Stimulated activated naive CD4-positive, alpha-beta T cell (primary cell): ENCODE results near the gene VPS37C.
"Not testable (repeated sequence)": the region's sequence is repeated elsewhere in the genome, so short reads cannot be mapped to it uniquely, and the experiment has no call there.

Experiments used
- DNase-seq, 6 experiments: peaks; one replicate each; lab custom pipeline; 2025; lab: John Stamatoyannopoulos, UW

Gene VPS37C

DNA sequence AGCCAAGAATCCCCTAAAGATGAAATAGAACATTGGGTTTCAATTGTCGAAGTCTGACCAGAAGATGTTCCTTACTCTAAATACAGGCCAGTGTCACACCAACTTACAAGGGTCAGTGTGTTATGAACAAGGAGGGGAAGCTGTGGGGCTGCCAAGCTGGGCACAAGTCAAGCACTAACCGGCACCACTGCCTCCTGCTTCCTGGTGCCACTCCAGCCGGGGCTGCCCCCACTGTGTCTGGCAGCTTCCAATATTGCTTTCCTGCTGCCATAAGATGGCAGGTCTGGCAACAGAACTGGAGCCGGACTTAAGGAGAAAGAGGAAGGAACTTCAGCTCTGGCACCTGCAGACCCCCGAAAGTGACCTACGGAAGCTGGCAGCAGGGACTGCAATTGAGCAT, 13.7 kb upstream of the VPS37C start:
- no peak for DNase-seq

DNA sequence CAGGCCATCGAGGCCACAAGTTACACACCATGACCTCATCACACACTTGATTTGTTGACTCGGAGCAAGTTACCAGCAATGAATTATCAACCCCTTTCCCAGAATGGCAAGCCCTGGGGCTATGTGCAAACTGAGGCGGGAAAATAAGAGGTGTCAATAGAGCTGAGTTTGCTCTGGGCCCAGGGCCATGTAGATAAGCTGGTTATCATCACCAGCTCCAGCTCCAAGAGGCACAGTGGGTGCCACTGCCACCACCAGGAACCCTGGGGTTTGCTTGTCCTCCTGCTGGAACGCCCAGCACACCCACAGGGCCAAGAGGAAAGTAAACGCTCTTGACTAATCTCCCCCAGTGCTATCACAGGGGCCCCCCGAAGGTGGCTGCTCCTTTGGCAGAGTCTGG, 13.0 kb upstream of the VPS37C start:
- no peak for DNase-seq

DNA sequence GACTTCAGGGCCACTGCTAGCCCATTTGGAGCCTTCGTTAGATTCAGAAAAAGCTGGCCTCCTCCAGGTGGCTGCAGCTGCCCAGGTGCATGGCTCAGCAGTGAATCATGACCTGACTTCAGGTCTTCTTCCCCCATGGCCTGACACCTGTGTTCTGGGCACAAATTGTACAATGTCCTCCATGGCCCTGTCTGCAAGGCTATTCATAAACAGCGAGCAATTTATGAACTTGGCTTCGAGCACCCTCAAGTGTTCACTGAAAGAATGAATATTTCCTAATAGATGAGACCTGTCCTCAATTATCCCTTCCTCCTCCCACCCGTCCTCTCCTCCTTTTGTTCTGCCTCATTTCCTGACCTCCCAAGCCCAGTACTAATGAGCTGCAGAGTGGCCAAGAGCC, 12.2 kb upstream of the VPS37C start:
- no peak for DNase-seq

DNA sequence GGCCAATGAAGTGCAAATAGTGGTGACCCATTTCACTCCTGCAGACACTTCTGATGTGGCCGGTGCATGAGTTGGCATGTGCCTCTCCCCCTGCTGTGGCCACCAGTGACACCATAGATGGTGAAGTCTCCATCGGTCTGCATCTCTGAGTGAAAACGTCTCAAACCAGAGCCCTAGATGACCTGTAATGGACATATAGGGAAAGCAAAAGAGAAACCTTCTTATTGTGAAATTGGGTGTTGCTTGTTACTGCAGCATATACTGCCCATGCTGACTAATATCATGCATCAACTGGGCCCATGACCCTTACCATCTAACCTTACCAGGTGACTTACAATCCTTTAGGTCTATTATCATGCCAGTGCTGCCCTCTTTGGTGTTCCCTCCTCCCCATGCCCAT, 11.7 kb upstream of the VPS37C start:
- no peak for DNase-seq

DNA sequence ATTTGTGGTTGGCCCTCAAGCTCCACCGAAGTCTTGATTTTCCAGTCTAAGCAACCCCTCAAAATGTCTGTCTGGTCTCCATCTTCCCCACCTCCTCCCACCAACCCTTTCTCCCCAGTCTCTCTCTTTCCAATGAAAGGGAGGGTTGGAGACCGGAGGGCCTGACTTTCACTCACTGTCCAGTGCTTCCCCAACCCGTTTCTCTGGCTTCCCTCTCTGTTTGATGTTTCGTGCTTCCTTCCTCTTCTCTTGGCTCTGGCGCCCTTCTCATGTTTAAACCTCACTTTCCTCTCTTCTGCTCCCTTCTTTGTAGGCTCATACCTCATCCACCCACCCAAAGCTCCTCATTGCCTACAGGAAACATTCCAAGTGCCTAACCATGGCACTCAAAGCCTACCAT, 11.1 kb upstream of the VPS37C start:
- DNase-seq, result no peak

DNA sequence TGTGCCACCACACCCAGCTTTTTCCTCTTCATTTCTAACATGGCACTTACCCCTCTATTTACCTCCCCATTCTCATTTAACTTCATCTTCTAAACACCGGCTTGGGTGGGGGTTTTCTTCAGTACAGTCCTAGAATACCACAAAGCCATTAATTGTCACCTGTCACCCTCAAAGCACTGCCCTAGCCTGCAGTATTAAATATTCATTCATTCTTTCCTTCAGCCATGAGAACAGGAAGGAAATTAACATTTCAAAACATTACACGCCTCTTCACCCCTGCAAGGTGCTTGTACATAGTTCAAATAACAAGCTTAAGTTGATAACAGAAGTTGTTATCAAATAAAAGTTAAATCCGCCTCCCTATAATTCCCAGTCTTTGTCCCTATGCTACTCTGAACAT, 10.7 kb upstream of the VPS37C start:
- DNase-seq, result peak in 1 of 6 experiments; percentile 33

DNA sequence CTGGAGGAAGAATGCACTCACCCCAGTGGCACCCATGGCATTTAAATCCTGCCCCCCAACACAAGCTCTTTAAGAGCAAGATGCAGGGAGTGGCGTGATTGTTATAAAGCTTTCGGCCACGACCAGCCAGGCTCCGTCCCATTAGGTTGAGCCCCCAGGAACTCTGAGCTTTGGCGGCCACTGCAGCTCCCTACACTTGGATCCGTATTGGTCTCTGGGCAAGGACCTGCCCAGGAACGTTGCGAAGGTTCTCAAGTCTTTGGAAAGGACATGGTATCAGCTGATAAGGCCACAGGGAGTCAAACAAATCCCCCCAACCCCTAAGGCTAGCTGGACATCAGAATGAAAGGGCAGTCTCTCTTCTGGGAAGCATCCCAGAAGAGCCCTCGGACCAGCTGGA, 9.3 kb upstream of the VPS37C start:
- no peak for DNase-seq

GRCh38 chr11:61168800-61169199, 7.6 kb upstream of the VPS37C start:
- no peak for DNase-seq

- no peak for DNase-seq
Observed at GRCh38 chr11:61168042-61168688, 6.9 kb upstream of the VPS37C start.

GRCh38 chr11:61166331-61166730, 5.1 kb upstream of the VPS37C start:
- DNase-seq, result not testable (repeated sequence)

GRCh38 chr11:61165785-61166184, 4.6 kb upstream of the VPS37C start:
- not testable (repeated sequence) for DNase-seq

GRCh38 chr11:61164606-61165424, 3.6 kb upstream of the VPS37C start:
- DNase-seq, result no peak

DNA sequence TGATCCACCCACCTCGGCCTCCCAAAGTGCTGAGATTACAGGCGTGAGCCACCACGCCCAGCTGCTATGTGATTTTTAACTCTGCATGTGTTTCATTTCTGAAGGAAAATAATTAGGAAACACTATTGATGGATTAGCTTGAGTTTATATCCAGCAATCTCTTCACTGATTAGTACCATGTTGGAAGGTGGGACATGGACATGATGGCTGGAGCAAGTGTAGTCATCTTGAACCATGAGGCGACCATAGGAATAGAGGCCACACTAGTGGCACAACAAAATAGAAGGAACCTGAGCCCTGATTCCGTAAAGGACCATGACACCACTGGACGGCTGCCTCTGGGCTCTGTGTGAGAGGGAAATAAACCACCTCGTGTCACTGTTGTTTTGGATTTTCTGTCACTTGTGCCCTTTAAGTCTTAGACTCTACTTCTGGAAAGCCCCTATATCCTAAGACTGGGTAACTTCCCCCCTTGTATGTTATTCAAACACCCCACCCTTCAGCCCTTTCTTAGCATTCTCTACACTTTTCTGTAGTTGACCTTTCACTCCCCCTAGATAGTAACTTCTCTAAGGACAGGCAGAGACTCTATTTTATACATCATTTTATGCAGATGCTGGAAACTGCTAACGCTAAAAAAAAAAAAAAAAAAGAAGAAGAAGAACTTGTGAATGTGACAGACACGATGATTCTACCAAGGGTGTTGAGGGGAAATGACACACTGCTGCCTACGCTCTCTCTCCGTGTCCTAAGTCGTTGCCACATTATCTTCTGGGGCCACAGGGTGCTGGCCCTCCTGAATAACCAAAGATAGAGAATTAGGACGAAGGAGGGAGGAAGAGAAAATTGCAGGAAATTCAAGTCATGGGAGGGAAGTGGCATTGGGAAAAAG, 2.7 kb upstream of the VPS37C start:
- DNase-seq, result no peak

DNA sequence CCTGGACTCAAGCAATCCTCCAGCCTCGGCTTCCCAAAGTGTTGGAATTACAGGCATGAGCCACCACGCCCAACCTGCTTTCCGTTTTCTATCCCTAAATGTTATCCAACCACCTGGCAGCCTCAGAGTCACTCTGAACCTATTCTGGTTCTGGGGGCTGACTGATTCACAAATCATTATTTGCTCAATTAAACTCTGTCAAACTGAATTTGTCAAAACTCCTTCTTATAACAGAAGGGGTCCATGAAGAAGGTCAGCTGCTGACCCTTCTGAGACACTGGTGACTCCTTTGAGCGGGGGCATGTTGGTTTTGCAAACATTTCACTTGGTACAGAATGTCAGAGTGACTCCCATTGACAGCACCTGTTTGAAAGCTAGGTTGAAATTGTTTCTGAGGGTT, 1.8 kb upstream of the VPS37C start:
- no peak for DNase-seq

- DNase-seq, result peak in 2 of 6 experiments; percentile 6 to 19
Observed at GRCh38 chr11:61162092-61162941, 1.1 kb upstream of the VPS37C start.

DNA sequence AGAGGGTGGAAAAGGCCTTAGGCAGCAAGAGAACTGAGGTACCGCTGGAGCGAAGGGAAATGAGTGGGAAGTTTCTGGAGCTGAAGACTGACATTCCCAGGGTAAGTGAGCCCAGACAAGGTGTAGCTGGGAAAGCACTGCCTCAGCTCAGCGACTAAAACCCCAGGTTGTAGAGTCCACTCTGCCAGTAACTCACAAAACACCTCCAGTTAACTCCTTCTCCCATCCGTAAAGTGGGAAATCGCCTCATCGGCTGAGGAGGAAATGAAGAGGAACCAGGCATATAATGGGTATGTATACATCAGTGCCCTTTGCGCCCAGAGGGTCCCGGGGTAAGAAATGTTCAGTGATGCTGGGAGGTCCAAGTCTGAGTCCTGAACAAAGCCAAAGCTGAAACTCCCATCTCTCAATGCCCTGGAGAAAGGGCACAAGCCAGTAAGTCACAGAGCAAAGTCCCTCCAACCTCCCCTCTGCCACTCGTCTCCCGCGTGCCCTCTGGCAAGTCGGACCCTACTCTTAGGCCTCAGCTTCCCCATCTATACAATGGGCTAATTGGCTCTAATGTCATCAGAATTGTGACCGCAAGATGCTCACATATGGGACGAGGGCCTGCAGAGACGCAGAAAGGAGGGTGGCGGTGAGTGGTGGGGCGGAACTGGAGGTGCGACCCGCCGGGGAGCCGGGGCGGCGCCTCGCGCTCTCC, 588 bp downstream of the VPS37C start:
- no peak for DNase-seq

GRCh38 chr11:61158691-61159381, 2.4 kb downstream of the VPS37C start:
- DNase-seq, result no peak

- no peak for DNase-seq
Observed at GRCh38 chr11:61157743-61158142, 3.5 kb downstream of the VPS37C start.

DNA sequence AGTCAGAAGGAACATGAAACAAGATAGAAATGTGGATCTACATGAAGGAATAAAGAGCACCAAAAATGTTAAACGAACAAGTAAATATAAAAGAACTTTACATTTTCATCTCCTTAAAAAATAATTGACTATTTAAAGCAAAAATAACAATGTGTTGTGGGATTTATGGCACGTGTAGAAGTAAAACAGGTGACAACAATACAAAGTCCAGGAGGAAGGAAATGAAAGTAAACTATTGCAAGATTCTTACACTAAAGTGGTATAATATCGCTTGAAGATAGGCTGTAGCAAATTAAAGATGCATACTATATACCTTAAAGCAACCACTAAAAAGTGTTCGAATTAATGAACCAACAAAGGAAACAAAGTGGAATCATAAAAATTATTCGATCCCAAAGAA, 5.5 kb downstream of the VPS37C start:
- no peak for DNase-seq

- DNase-seq, result no peak
Observed at GRCh38 chr11:61155312-61155711, 5.9 kb downstream of the VPS37C start.
